ENCODE measurements around the gene BGLAP.

DNA sequence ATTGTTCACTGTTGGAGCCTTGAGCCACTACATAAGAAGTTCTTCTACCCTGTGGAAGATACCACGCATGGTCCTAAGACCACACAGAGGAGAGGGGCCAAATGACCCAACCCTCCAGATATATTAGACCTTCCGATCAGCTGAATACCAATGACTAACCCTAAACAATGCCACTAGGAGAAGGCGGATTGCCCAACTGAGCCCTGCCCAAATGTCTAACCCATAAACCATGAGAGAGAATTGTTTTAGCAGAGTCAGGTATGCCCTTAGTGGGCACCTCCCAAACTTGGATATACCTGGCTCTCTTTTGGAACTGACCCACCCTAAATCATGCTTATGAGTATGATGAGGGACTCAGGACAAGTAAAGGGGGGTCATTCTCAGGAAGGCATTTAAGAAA is 28.3 kb downstream of the BGLAP start:
- TF ChIP-seq CTCF (IDR thresholded peaks at IDR 0.05; ENCODE audit: low read depth, low read length) (no peak), EZH2phosphoT487 (IDR thresholded peaks at IDR 0.05; ENCODE audit: low read depth) (no peak)

Measured in OCI-LY3 (cell line).